Stimulated activated CD8-positive, alpha-beta memory T cell treated with anti-CD3 and anti-CD28 coated beads, Interleukin-2, amount 100 ng/mL, for 48 hours (primary cell): ENCODE measurements around the gene KRTAP5-7.
"Not testable (repeated sequence)": the region's sequence is repeated elsewhere in the genome, so short reads cannot be mapped to it uniquely, and the experiment has no call there.

Experiments used
- DNase-seq, 2 donors: peaks; one replicate each; pipeline ENCODE4 v3.0.0-alpha.2; 2020; ENCODE audit warnings: low read depth in 2 of 2

Gene KRTAP5-7

DNA sequence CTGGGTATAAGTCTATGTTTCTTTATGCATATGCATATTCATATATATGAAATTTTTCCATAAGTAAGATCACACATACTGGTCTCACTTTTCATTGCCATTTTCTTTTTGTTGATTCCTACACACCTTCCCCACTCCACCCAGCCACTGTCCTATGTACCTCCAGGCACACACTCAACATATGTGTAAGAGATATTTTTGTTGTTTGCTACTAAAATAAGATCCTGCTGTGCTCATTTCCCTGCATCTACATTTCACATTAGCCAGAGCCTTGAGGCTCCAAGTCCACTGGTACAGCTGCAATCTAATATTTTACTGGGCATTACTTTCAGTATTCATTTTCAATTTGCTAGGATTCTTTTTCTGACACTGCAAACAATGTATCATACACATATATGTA lies 30.2 kb downstream of the KRTAP5-7 start:
- DNase-seq: no peak

- DNase-seq: no peak
Observed at GRCh38 chr11:71558996-71559395, 31.9 kb downstream of the KRTAP5-7 start.

GRCh38 chr11:71562120-71562519 lies 35.1 kb downstream of the KRTAP5-7 start:
- DNase-seq: no peak

- no peak for DNase-seq
Observed at GRCh38 chr11:71563406-71563805, 36.3 kb downstream of the KRTAP5-7 start.

GRCh38 chr11:71564430-71564829 lies 37.4 kb downstream of the KRTAP5-7 start:
- DNase-seq: no peak

DNA sequence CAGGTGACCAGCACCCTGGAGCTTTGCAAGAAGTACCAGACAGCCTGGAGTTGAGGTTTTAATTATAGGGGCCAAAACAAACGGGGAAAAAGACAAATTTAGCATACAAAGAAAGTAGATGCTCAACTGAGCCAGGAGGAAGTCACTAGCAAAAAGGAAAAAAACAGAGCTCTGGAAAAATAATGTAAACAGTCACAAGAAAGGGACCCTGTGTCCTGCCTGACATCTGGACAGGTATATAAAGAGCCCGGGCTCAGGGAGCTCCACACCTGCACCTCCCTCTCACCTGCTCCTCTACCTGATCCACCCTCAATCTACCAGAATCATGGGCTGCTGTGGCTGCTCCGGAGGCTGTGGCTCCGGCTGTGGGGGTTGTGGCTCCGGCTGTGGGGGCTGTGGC lies 38.2 kb downstream of the KRTAP5-7 start, which contains the start of gene KRTAP5-10:
TSS of gene KRTAP5-10 (plus strand) at position 301 of the 400 bp plus-strand sequence. CDS start at position 326, 25 bp downstream.
- no peak for DNase-seq

- DNase-seq: no peak
Observed at GRCh38 chr11:71566081-71566620, 39.1 kb downstream of the KRTAP5-7 start.

- not testable (repeated sequence) for DNase-seq
Observed at GRCh38 chr11:71566626-71567599, 39.8 kb downstream of the KRTAP5-7 start.

GRCh38 chr11:71567633-71568032 lies 40.6 kb downstream of the KRTAP5-7 start:
- DNase-seq: not testable (repeated sequence)

- DNase-seq: no peak
Observed at GRCh38 chr11:71568704-71569349, 41.8 kb downstream of the KRTAP5-7 start.

- not testable (repeated sequence) for DNase-seq
Observed at GRCh38 chr11:71571101-71571850, 44.2 kb downstream of the KRTAP5-7 start.

DNA sequence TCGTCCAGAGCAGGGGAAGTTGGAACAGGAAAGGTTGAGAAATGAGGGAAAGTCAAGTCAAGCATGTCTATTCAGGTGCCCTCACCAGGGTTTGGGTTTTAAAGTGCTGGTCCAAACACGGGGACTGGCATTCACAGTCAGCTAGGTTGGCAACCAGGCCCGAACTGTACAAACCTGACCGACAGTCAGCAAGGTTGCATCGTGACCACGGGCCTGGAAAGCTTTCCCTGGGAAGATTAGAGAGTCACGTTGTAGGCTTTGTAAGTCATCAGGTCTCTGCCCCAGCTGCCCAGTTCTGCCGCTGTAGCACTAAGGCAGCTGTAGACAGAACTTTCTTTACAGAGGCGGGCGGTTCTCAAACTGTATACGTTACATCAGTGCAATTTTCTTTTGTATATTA lies 45.7 kb downstream of the KRTAP5-7 start:
- DNase-seq: no peak

GRCh38 chr11:71574418-71574817 lies 47.4 kb downstream of the KRTAP5-7 start:
- no peak for DNase-seq

- DNase-seq: no peak
Observed at GRCh38 chr11:71575723-71576424, 48.8 kb downstream of the KRTAP5-7 start.

- DNase-seq: not testable (repeated sequence)
Observed at GRCh38 chr11:71576688-71577465, 49.8 kb downstream of the KRTAP5-7 start.

GRCh38 chr11:71577469-71578004 lies 50.5 kb downstream of the KRTAP5-7 start:
- DNase-seq: no peak
